GM21423 (cell line): ENCODE measurements around the gene UBXN11.

Source experiments
- ATAC-seq: cut with Tn5 transposase; IDR thresholded peaks from one replicate; pipeline ENCODE4 v1.9.1; 2021; ENCODE audit warnings: mild to moderate bottlenecking, moderate library complexity; ENCODE audit not compliant: unreplicated experiment

The UBXN11 gene

GRCh38 chr1:26276432-26276838 lies 30.0 kb downstream of the UBXN11 start:
- no peak for ATAC-seq

- ATAC-seq, result no peak
These were observed 30.6 kb downstream of the UBXN11 start for GRCh38 chr1:26275580-26276431.

- no peak for ATAC-seq
These were observed 31.5 kb downstream of the UBXN11 start for GRCh38 chr1:26274801-26275425.

- ATAC-seq, result no peak
These were observed 37.3 kb downstream of the UBXN11 start for GRCh38 chr1:26269198-26269550.

GRCh38 chr1:26268290-26269197 lies 37.9 kb downstream of the UBXN11 start:
- no peak for ATAC-seq

GRCh38 chr1:26265405-26265804 lies 41.0 kb downstream of the UBXN11 start:
- ATAC-seq, result no peak

GRCh38 chr1:26263212-26263611 lies 43.2 kb downstream of the UBXN11 start:
- ATAC-seq, result no peak

- no peak for ATAC-seq
These were observed 46.9 kb downstream of the UBXN11 start for GRCh38 chr1:26259578-26259977.

GRCh38 chr1:26259005-26259404 lies 47.4 kb downstream of the UBXN11 start:
- ATAC-seq, result no peak

- no peak for ATAC-seq
These were observed 49.2 kb downstream of the UBXN11 start for GRCh38 chr1:26257222-26257621.

- no peak for ATAC-seq
These were observed 52.0 kb downstream of the UBXN11 start for GRCh38 chr1:26254404-26254803.

GRCh38 chr1:26252718-26253117 lies 53.7 kb downstream of the UBXN11 start:
- ATAC-seq, result no peak

- no peak for ATAC-seq
These were observed 66.5 kb downstream of the UBXN11 start for GRCh38 chr1:26239936-26240335.

GRCh38 chr1:26237230-26237966 lies 69.0 kb downstream of the UBXN11 start:
- ATAC-seq, result no peak

- ATAC-seq, result no peak
These were observed 71.6 kb downstream of the UBXN11 start for GRCh38 chr1:26234644-26235370.

- ATAC-seq, result peak; percentile 88
These were observed 72.4 kb downstream of the UBXN11 start, which contains the start of gene CEP85 for GRCh38 chr1:26233903-26234643. Gene CEP85 (plus strand): TSS chr1:26234200. CDS start chr1:26239784, 5,584 bp downstream.
